Measurements from ENCODE around the gene ZKSCAN1.

ZKSCAN1 gene

GRCh38 chr7:100065452-100066186 lies 50.2 kb downstream of the ZKSCAN1 start:
- Histone ChIP-seq H3K27me3 (ENCODE audit: insufficient read depth, low read length) (no peaks in the 10 kb centered on the region), H3K4me3 (ENCODE audit: low read depth, low read length, poor library complexity, severe bottlenecking) (no peak overlapping the region), H2AFZ (ENCODE audit: low read length) (no peak overlapping the region), H3K9ac (ENCODE audit: low read length) (no peak overlapping the region), H3K36me3 (ENCODE audit: insufficient read depth, low read length) (peaks cover 71% of the 10 kb centered on the region), H3F3A (ENCODE audit: insufficient read depth, low read length) (no peaks in the 10 kb centered on the region), H3K9me2 (ENCODE audit: low read depth, low read length) (no peaks in the 10 kb centered on the region), H3K79me2 (ENCODE audit: insufficient read depth, low read length) (no peaks in the 10 kb centered on the region), H3K4me1 (ENCODE audit: insufficient read depth, low read length, severe bottlenecking) (no peaks in the 10 kb centered on the region), H3K27ac (ENCODE audit: low read depth, low read length, poor library complexity, severe bottlenecking) (no peak overlapping the region), H4K20me1 (ENCODE audit: insufficient read depth, low read length) (no peaks in the 10 kb centered on the region), H3K9me3 (ENCODE audit: low read length) (peaks cover 11% of the 10 kb centered on the region), H3K4me2 (ENCODE audit: low read length) (no peak overlapping the region)
- no peak for TF ChIP-seq CTCF (IDR thresholded peaks at IDR 0.05; ENCODE audit: low read length)
- TF ChIP-seq EZH2 (IDR thresholded peaks at IDR 0.05; ENCODE audit: borderline replicate concordance, low read length): no peak

- Histone ChIP-seq H3K4me1 (ENCODE audit: insufficient read depth, low read length, severe bottlenecking) (no peaks in the 10 kb centered on the region), H3K27me3 (ENCODE audit: insufficient read depth, low read length) (no peaks in the 10 kb centered on the region), H4K20me1 (ENCODE audit: insufficient read depth, low read length) (no peaks in the 10 kb centered on the region), H3K36me3 (ENCODE audit: insufficient read depth, low read length) (peaks cover 75% of the 10 kb centered on the region), H3K9me3 (ENCODE audit: low read length) (peaks cover 24% of the 10 kb centered on the region), H3F3A (ENCODE audit: insufficient read depth, low read length) (no peaks in the 10 kb centered on the region), H3K79me2 (ENCODE audit: insufficient read depth, low read length) (no peaks in the 10 kb centered on the region), H3K4me2 (ENCODE audit: low read length) (no peak overlapping the region), H3K9ac (ENCODE audit: low read length) (no peak overlapping the region), H2AFZ (ENCODE audit: low read length) (no peak overlapping the region), H3K9me2 (ENCODE audit: low read depth, low read length) (no peaks in the 10 kb centered on the region), H3K4me3 (ENCODE audit: low read depth, low read length, poor library complexity, severe bottlenecking) (no peak overlapping the region), H3K27ac (ENCODE audit: low read depth, low read length, poor library complexity, severe bottlenecking) (no peak overlapping the region)
- TF ChIP-seq EZH2 (IDR thresholded peaks at IDR 0.05; ENCODE audit: borderline replicate concordance, low read length) (no peak), CTCF (IDR thresholded peaks at IDR 0.05; ENCODE audit: low read length) (no peak)
Measured at GRCh38 chr7:100066953-100067352, 51.6 kb downstream of the ZKSCAN1 start.

GRCh38 chr7:100069991-100070390 lies 54.6 kb downstream of the ZKSCAN1 start:
- no peak overlapping the region for H2AFZ ChIP-seq (ENCODE audit: low read length)
- H3K27ac ChIP-seq (ENCODE audit: low read depth, low read length, poor library complexity, severe bottlenecking): no peak overlapping the region
- H4K20me1 ChIP-seq (ENCODE audit: insufficient read depth, low read length): no peaks in the 10 kb centered on the region
- no peak overlapping the region for H3K9ac ChIP-seq (ENCODE audit: low read length)
- no peaks in the 10 kb centered on the region for H3K9me2 ChIP-seq (ENCODE audit: low read depth, low read length)
- no peaks in the 10 kb centered on the region for H3K4me1 ChIP-seq (ENCODE audit: insufficient read depth, low read length, severe bottlenecking)
- H3F3A ChIP-seq (ENCODE audit: insufficient read depth, low read length): no peaks in the 10 kb centered on the region
- no peaks in the 10 kb centered on the region for H3K27me3 ChIP-seq (ENCODE audit: insufficient read depth, low read length)
- no peaks in the 10 kb centered on the region for H3K79me2 ChIP-seq (ENCODE audit: insufficient read depth, low read length)
- H3K4me3 ChIP-seq (ENCODE audit: low read depth, low read length, poor library complexity, severe bottlenecking): no peak overlapping the region
- H3K9me3 ChIP-seq (ENCODE audit: low read length): peaks cover 36% of the 10 kb centered on the region
- TF ChIP-seq CTCF (IDR thresholded peaks at IDR 0.05; ENCODE audit: low read length) (no peak), EZH2 (IDR thresholded peaks at IDR 0.05; ENCODE audit: borderline replicate concordance, low read length) (no peak)
- peaks cover 84% of the 10 kb centered on the region for H3K36me3 ChIP-seq (ENCODE audit: insufficient read depth, low read length)
- no peak overlapping the region for H3K4me2 ChIP-seq (ENCODE audit: low read length)

Measured in OCI-LY1 (cell line).